Bone marrow (tissue), 2 donors: ENCODE data around the gene PRSS37.
"Not testable (repeated sequence)": the region's sequence is repeated elsewhere in the genome, so short reads cannot be mapped to it uniquely, and the experiment has no call there.

Experiments used
- DNase-seq, 2 donors: peaks; one replicate each; lab custom pipeline; 2025; lab: John Stamatoyannopoulos, UW

PRSS37 gene, protein sequence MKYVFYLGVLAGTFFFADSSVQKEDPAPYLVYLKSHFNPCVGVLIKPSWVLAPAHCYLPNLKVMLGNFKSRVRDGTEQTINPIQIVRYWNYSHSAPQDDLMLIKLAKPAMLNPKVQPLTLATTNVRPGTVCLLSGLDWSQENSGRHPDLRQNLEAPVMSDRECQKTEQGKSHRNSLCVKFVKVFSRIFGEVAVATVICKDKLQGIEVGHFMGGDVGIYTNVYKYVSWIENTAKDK

DNA sequence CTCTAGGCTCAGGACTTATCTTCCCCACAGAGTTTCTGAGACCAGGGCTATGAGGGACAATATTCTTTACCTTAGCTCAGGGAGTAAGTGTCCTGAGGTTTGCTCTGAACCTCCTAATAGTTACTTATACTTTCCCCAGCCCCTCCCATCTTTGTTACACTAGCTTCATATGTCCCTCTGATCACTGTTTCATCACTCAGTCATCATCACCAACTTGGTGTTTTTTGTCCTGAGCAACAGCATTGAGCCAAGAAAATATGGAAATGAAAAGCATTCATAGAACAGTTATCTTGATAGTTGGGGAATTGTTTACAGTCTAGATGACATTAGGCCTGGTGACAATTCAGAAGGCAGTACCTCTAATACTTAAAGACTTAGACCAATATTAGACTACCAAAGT, at the start of gene PRSS37:
Gene PRSS37 (minus strand): TSS at position 101 of the 400 bp plus-strand sequence. CDS start 436 bp downstream, outside the sequence.
- no peak for DNase-seq

DNA sequence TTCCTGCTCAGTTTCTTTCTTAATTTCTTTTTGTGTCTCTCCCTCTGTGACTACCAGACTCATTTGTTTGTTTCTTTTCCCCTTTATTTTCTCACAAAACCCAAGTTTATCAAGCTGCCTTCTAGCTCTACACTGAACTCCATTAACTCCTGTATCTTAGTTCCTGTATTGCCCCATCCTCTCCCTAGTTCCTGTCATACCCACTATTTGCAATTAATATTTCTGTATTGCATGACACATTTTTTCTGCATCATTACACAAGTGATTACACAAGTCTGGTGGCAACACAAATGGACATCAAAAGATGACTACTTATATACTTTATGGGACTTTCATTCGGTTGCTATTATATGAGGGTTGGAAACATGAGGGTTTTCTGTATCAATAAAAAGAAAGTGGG, 48.0 kb upstream of the PRSS37 start:
- DNase-seq: no peak

DNA sequence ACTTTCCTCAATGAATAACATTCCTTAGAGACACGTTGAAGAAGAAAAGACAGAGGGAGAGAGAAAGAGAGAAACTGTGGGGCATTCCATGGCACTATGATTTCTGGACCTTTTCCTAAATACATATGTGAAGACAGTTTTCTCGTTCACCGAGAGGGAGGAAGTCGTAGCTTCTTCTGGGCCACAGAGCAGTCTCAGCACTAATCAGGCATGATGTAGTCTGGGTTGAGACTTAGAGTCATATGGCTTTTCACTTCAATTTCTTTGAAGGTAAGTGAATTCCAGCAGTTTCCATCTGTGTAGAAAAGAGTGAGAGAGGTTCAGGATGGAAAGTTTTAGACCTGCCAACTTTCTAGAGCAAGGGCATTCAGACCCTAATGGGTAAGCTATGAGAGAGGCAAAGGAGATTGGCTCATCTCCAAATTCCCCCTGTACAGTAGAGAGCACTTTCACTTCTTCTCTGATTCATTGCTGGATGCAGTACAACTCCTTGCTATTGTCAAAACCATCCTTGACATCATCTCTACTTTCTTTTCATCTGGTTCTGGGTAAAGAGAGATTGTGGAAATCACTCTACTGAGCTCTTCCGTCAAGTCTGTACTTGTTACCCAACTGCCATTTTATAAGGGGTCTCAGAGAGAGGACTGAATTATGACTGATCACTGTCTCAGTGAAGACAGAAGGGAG, 43.4 kb upstream of the PRSS37 start:
- no peak for DNase-seq

DNA sequence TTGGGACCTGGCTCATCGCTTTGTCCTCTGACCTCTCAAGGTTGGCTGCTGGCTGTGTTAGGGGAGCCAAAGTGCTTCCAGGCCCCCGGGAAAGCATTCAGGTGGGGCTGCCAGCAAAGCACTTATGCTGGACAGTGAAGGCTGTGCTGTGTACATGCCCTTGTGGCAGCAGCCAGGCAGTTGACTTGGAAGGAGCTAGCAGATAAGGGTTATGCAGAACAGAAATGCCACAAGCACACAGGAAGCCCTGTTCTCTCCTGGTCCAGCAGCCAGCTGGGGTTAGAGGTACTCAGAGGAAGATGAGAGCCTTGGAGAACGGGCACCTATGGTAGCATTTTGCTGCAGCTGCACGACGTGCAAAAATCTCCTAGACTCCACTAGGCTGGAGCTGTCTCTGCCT, 39.7 kb upstream of the PRSS37 start:
- DNase-seq: no peak

GRCh38 chr7:141877365-141877764, 36.1 kb upstream of the PRSS37 start:
- no peak for DNase-seq

DNA sequence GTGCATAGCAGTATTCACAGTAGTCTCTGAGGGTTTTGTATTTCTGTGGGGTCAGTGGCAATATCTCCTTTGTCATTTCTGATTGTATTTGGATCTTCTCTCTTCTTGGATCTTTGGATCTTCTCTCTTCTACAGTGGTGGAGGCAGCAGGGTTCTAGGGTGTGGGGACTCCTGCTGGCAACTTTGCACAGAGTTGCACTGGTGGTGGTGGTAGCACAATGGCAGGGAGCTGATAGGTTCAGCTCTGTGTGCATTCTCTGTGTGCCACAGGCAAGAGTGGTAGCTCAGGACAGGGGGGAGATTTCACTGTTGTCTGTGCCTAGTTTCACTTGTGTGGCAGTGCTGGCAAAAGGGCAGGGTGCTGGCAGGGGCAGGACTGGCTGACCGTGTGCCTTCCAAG, 35.1 kb upstream of the PRSS37 start:
- DNase-seq: no peak

DNA sequence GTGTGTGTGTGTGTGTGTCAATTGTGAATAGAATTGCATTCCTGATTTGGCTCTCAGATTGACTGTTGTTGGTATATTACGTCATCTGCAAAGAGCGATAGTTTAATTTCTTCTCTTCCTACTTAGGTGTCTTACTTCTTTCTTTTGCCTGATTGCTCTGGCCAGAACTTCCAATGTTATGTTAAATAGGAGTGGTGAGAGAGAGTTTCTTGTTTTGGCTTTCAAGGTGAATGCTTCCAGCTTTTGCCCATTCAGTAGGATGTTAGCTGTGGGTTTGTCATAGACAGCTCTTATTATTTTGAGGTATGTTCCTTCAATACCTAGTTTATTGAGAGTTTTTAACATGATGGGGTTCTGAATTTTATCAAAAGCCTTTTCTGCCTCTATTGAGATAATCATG, 34.2 kb upstream of the PRSS37 start:
- DNase-seq: no peak

DNA sequence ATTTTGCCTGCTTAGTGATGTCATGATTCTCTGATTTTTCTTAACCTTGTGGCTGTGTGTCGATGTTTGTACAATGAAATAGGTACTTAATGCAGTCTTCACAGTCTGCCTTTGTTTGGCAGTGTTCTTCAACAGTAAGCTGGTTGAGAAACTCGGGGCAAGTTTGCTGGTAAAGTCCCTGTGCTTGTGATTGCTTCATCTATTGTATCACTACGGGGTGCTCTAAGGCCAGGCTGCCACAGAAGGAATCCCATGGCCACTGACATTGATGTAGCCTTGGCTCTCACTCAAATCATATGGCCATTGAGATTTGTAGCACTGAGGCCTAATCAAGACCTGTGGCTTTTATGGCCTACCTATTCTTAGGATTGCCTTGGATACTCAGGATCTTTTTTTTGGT, 33.5 kb upstream of the PRSS37 start:
- DNase-seq: no peak

- no peak for DNase-seq
Measured at GRCh38 chr7:141872931-141873330, 31.6 kb upstream of the PRSS37 start.

- no peak for DNase-seq
Measured at GRCh38 chr7:141866974-141867373, 25.7 kb upstream of the PRSS37 start.

DNA sequence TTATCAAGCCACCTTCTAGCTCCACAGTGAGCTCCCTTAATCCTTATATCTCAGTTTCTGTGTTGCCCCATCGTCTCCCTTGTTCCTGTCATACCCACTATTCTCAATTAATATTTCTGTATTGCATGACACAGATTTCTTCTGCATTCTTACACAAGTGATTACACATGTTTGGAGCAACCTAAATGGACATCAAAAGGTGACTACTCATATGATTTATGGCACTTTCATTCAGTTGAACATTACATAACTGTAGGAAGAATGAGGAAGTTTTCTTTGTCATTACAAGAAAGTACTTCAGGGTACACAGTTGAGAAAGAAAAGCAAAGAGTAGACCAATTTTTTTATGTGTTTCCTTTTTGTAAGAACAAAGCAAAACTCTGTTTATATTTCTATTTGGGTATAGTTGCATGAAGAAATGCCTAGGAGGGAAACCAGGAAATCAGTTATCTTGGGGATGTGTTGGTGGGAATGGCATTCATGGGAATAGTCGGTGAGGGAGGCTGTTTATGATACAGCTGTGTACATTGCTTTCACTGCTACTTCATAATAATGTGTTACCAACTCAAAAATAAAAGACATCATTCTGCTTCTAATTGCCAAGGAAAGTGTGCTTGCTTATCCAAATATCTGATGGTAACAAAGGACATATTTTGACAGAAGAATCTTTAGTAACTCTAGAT, 23.6 kb upstream of the PRSS37 start:
- peak in 1 of 2 donors; percentile 48 for DNase-seq

- DNase-seq: no peak
Measured at GRCh38 chr7:141860207-141860606, 18.9 kb upstream of the PRSS37 start.

DNA sequence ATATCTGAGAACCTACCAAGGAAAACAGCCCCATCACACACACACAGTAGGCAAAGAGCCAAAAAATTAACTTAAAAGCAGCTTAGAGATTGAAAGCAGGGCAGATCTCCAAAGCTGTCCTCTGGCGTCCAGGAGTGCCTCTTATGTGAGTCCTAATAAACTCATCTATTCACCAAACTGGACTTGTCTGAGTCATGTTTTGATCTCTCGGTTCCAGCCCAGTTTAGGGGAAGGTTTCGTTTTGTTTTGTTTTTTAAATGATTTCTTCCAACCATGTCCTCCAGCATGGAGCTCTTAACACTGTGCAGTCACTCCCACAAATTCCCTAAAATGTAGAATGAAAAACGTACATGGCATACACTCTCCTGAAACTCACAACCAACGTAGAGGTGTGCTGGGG, 6.7 kb upstream of the PRSS37 start:
- no peak for DNase-seq

DNA sequence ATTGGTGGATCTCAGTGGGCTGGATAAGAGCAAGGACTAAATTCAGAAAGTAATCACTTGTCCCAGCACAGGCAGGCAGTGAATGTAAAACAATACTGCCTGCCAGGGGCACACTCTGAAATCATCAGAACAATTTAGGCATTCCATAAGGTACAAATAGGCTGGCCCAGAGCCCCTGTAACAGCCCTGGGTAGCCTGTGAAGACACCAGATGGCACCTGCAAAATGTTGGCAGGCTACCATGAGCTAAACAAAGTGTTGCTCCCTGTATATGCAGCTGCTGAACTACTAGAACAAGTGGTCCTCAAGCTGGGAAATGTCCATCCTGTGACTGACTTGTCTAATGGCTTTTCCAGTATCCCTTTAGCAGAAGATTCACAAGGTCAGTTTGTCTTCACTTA, 3.0 kb upstream of the PRSS37 start:
- DNase-seq: no peak

DNA sequence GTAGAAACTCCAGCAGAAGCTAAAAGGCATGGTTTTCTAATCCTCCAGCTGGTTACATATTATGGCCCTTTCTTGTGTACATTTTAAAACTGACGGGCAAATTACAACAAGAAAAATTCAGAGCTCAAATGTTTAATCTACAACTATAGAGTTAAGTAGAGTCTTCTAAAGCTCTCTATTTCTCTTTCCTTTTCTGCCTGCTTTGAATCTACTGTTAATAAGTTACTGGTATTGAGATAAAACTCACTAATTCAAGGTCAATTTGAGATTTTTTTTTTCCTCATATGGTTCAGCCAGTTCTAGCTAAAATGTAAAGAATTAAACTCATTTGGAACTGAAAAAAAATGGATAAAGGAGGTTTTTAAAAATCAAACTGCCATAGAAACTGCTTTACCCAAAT, 1.6 kb upstream of the PRSS37 start:
- DNase-seq: no peak

GRCh38 chr7:141840708-141841107, 577 bp downstream of the PRSS37 start:
- no peak for DNase-seq

DNA sequence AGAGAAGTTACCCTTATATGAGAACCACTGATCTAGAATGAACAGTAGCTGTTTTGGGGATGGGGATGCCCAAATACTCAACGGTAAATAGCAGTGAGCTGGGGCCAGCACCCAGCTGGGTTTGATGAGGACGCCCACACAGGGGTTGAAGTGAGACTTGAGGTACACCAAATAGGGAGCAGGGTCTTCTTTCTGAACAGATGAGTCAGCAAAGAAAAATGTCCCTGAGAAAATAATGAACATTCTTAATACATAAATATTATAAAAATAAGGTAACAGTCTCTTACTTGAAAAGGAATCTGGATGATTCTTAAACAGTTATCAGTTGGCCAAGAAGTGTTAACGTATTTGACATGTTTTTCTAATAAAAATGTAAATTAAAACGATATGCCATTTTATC, 2.0 kb downstream of the PRSS37 start:
- DNase-seq: no peak

GRCh38 chr7:141838581-141838980, 2.7 kb downstream of the PRSS37 start:
- DNase-seq: no peak

GRCh38 chr7:141837683-141838082, 3.6 kb downstream of the PRSS37 start:
- DNase-seq: no peak

- not testable (repeated sequence) for DNase-seq
Measured at GRCh38 chr7:141822432-141822831, 18.9 kb downstream of the PRSS37 start.

- no peak for DNase-seq
Measured at GRCh38 chr7:141820067-141820466, 21.2 kb downstream of the PRSS37 start.

- DNase-seq: no peak
Measured at GRCh38 chr7:141792526-141792925, 48.8 kb downstream of the PRSS37 start.

- no peak for DNase-seq
Measured at GRCh38 chr7:141789917-141790316, 51.4 kb downstream of the PRSS37 start, which contains the start of gene TAS2R5. TSS of gene TAS2R5 (plus strand) at chr7:141790217. CDS start at chr7:141790362, 145 bp downstream.
